ENCODE data around the gene RUSC1. TPM values are rescaled to one million over a fixed set of nuclear protein-coding genes. Genes with fewer than 3 reads are reported as not detected.

The RUSC1 gene
- total and polyA plus RNA-seq, 2 donors (not counting 1 experiment from before 2014, with no cell fraction given), result 19.3 to 20.3 TPM

- H3K4me2 ChIP-seq (replicated peaks; ENCODE audit: low read depth, low read length, poor library complexity, severe bottlenecking), result no peak overlapping the region
- peaks cover 0 to 2% (median 0%) of the 10 kb centered on the region in 3 donors for H3K9me3 ChIP-seq (ENCODE audit: control extremely low read depth in 1 of 3, control insufficient read depth in 2 of 3, insufficient read depth in 1 of 3, low read length in 2 of 3)
- ChIA-PET CTCF (interaction anchor here (1.5 kb wide), 1 partner anchor 22 kb away, joined by 4 read pairs; no protein-coding TSS in a partner anchor), POLR2A (no interaction called here)
- peaks cover 0 to 15% (median 10%) of the 10 kb centered on the region in 4 experiments for H3K27me3 ChIP-seq (replicated peaks in 1 of 4; ENCODE audit: control extremely low read depth in 1 of 4, control insufficient read depth in 3 of 4, insufficient read depth in 4 of 4, low read length in 3 of 4)
- intact Hi-C loops (cut with micrococcal nuclease), result no loop called here
- no peak for ATAC-seq (ENCODE audit: low read depth)
- peaks cover 6% of the 10 kb centered on the region for H3K4me1 Mint-ChIP-seq
- H3K27me3 Mint-ChIP-seq, result peaks cover 26% of the 10 kb centered on the region
- H3K4me3 Mint-ChIP-seq, result no peak overlapping the region
- no peak for DNase-seq
- H3K9ac ChIP-seq (ENCODE audit: low read length), result no peak overlapping the region
- no peak overlapping the region for H3K27ac ChIP-seq (ENCODE audit: low read length in 2 of 2)
- H4K20me1 ChIP-seq (ENCODE audit: control insufficient read depth, insufficient read depth, low read length, poor library complexity, severe bottlenecking), result no peaks in the 10 kb centered on the region
- no peaks in the 10 kb centered on the region for H3K9me3 Mint-ChIP-seq (ENCODE audit: insufficient read depth)
- no peak overlapping the region for H3K4me3 ChIP-seq (ENCODE audit: control extremely low read depth in 1 of 5, extremely low read depth in 1 of 5, insufficient read depth in 1 of 5, low read depth in 2 of 5, low read length in 4 of 5)
- no peaks in the 10 kb centered on the region for H3K36me3 ChIP-seq (replicated peaks in 1 of 2; ENCODE audit: control extremely low read depth in 1 of 2, control insufficient read depth in 1 of 2, extremely low read depth in 1 of 2, insufficient read depth in 2 of 2, low read length in 1 of 2)
- no peaks in the 10 kb centered on the region for H3K79me2 ChIP-seq (ENCODE audit: control insufficient read depth, insufficient read depth, low read length)
- H2AFZ ChIP-seq (ENCODE audit: insufficient read depth, low read depth, low read length, poor library complexity, severe bottlenecking), result no peak overlapping the region
- WGBS (ENCODE audit: insufficient coverage), result 98% methylated on average over 6 of the region's 8 CpGs
- peaks cover 3 to 7% of the 10 kb centered on the region in 2 donors for H3K4me1 ChIP-seq (ENCODE audit: control insufficient read depth in 2 of 2, insufficient read depth in 2 of 2, low read length in 2 of 2)
- no peak overlapping the region for H3K27ac Mint-ChIP-seq
- TF ChIP-seq, protein P1, sequence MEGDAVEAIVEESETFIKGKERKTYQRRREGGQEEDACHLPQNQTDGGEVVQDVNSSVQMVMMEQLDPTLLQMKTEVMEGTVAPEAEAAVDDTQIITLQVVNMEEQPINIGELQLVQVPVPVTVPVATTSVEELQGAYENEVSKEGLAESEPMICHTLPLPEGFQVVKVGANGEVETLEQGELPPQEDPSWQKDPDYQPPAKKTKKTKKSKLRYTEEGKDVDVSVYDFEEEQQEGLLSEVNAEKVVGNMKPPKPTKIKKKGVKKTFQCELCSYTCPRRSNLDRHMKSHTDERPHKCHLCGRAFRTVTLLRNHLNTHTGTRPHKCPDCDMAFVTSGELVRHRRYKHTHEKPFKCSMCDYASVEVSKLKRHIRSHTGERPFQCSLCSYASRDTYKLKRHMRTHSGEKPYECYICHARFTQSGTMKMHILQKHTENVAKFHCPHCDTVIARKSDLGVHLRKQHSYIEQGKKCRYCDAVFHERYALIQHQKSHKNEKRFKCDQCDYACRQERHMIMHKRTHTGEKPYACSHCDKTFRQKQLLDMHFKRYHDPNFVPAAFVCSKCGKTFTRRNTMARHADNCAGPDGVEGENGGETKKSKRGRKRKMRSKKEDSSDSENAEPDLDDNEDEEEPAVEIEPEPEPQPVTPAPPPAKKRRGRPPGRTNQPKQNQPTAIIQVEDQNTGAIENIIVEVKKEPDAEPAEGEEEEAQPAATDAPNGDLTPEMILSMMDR (IDR thresholded peaks at IDR 0.05), result no peak
- no peak for TF ChIP-seq EZH2 (IDR thresholded peaks at IDR 0.05; ENCODE audit: borderline replicate concordance, insufficient read depth, low read depth, low read length, poor library complexity, severe bottlenecking)
Measured at GRCh38 chr1:155300024-155300423, 20.7 kb upstream of the RUSC1 start.

GRCh38 chr1:155300553-155301329 lies 20.0 kb upstream of the RUSC1 start:
- no peak overlapping the region for H3K9ac ChIP-seq (ENCODE audit: low read length)

More at GRCh38 chr1:155300553-155301329, 20.0 kb upstream of the RUSC1 start:
- no peak overlapping the region for H3K4me3 Mint-ChIP-seq
- DNase-seq, result no peak
- no peaks in the 10 kb centered on the region for H4K20me1 ChIP-seq (ENCODE audit: control insufficient read depth, insufficient read depth, low read length, poor library complexity, severe bottlenecking)
- WGBS (ENCODE audit: insufficient coverage), result 90% methylated on average over 9 of the region's 9 CpGs
- peaks cover 0 to under 1% of the 10 kb centered on the region in 2 donors for H3K4me1 ChIP-seq (ENCODE audit: control insufficient read depth in 2 of 2, insufficient read depth in 2 of 2, low read length in 2 of 2)
- peaks cover 3% of the 10 kb centered on the region for H3K4me1 Mint-ChIP-seq
- H3K4me3 ChIP-seq (ENCODE audit: control extremely low read depth in 1 of 5, extremely low read depth in 1 of 5, insufficient read depth in 1 of 5, low read depth in 2 of 5, low read length in 4 of 5), result no peak overlapping the region
- peaks cover 23% of the 10 kb centered on the region for H3K27me3 Mint-ChIP-seq
- H3K36me3 ChIP-seq (replicated peaks in 1 of 2; ENCODE audit: control extremely low read depth in 1 of 2, control insufficient read depth in 1 of 2, extremely low read depth in 1 of 2, insufficient read depth in 2 of 2, low read length in 1 of 2), result no peaks in the 10 kb centered on the region
- peaks cover 0 to 2% (median 0%) of the 10 kb centered on the region in 3 donors for H3K9me3 ChIP-seq (ENCODE audit: control extremely low read depth in 1 of 3, control insufficient read depth in 2 of 3, insufficient read depth in 1 of 3, low read length in 2 of 3)
- no peaks in the 10 kb centered on the region for H3K9me3 Mint-ChIP-seq (ENCODE audit: insufficient read depth)
- intact Hi-C loops (cut with micrococcal nuclease), result no loop called here
- no peak for ATAC-seq (ENCODE audit: low read depth)
- H3K79me2 ChIP-seq (ENCODE audit: control insufficient read depth, insufficient read depth, low read length), result no peaks in the 10 kb centered on the region
- no peak overlapping the region for H2AFZ ChIP-seq (ENCODE audit: insufficient read depth, low read depth, low read length, poor library complexity, severe bottlenecking)
- H3K27me3 ChIP-seq (replicated peaks in 1 of 4; ENCODE audit: control extremely low read depth in 1 of 4, control insufficient read depth in 3 of 4, insufficient read depth in 4 of 4, low read length in 3 of 4), result peaks cover 0 to 8% (median 3%) of the 10 kb centered on the region in 4 experiments
- H3K27ac Mint-ChIP-seq, result no peak overlapping the region
- ChIA-PET CTCF (interaction anchor here (1.5 kb wide), 1 partner anchor 22 kb away, joined by 4 read pairs; no protein-coding TSS in a partner anchor), POLR2A (no interaction called here)
- H3K27ac ChIP-seq (ENCODE audit: low read length in 2 of 2), result no peak overlapping the region
- TF ChIP-seq, protein P1 (IDR thresholded peaks at IDR 0.05), result no peak
- no peak for TF ChIP-seq EZH2 (IDR thresholded peaks at IDR 0.05; ENCODE audit: borderline replicate concordance, insufficient read depth, low read depth, low read length, poor library complexity, severe bottlenecking)
- H3K4me2 ChIP-seq (replicated peaks; ENCODE audit: low read depth, low read length, poor library complexity, severe bottlenecking), result no peak overlapping the region
